ENCODE measurements around the gene EXOSC3.
A peak's percentile ranks its signal among the peaks of the same experiment; 100 is the strongest.
"Not testable (repeated sequence)": the region's sequence is repeated elsewhere in the genome, so short reads cannot be mapped to it uniquely, and the experiment has no call there.

The EXOSC3 gene

DNA sequence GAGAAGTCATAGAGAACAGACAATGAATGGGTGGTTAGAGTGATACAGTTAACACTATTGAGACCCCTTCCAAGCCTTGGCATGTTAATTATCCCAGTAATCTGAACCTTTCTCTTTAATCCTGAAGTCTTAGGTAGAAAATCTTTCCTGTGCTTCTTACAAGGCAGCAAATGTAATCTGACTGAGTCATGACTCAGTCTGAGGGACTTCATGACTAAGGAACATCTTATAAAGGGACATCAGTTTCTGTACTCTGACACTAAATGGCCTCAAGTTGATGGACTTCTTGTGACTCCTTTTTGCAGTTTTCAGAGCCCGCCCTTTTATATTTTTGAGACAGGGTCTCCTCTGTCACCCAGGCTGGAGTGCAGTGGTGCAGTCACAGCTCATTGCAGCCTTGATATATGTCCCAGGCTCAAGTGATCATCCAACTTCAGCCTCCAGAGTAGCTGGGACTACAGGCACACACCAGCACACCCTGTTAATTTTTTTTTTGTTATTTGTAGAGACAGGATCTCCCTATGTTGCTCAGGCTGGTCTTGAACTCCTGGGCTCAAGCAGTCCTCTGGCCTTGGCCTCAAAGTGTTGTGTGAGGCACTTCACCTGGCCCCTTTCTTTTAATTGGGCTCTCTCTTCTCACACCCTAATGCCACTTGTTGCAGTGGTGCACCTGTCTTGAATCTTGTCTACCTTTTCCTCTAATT is 9.5 kb downstream of the EXOSC3 start:
- no peak for DNase-seq (ENCODE audit: low read depth)

- no peak for DNase-seq (ENCODE audit: low read depth)
Measured at GRCh38 chr9:37769995-37770394, 14.9 kb downstream of the EXOSC3 start.

DNA sequence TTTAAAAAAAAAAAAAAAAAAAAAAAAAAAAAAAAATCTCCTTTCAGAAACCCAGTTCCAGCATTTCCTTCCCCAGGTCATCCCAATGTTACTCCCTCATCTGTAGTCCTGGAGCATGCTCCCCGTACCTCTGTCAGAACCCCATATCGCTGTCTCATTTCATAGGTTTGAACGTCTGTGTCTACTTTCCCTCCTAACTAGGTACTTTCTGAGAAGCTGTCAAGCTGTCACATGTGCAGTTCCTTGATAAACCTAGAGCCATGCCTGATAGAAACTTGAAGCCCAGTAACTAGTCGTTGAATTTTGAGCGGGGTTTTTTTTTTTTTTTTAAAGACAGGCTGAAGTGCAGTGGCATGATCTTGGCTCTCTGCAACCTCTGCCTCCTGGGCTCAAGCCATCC is 15.6 kb downstream of the EXOSC3 start:
- DNase-seq (ENCODE audit: low read depth): no peak

GRCh38 chr9:37765263-37765662 is 19.6 kb downstream of the EXOSC3 start:
- DNase-seq (ENCODE audit: low read depth): not testable (repeated sequence)

- no peak for DNase-seq (ENCODE audit: low read depth)
Measured at GRCh38 chr9:37761511-37761910, 23.4 kb downstream of the EXOSC3 start.

GRCh38 chr9:37760416-37761161 is 24.3 kb downstream of the EXOSC3 start:
- no peak for DNase-seq (ENCODE audit: low read depth)

DNA sequence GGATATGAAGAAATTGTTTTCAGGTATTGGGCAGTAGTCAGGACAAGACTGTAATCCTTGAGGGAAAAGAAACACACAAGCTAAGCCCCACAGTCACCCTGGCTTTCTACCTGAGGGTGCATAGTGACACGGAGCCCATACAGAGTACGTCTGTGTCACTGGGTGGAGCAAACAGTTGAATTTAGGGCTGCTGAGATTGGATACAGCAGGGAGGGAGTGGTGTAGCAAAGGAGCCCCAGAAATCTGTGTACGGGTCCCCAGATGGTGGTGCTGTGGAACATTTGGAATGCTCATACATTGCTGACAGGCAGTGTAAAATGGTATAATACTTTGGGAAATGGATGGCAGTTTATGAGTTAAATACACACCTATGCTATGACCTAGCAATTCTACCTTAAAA is 26.1 kb downstream of the EXOSC3 start:
- DNase-seq (ENCODE audit: low read depth): no peak

GRCh38 chr9:37753489-37754190 is 31.2 kb downstream of the EXOSC3 start, which contains the start of gene TRMT10B:
TSS of gene TRMT10B (plus strand) at chr9:37753805. CDS start at chr9:37761932, 8,127 bp downstream.
- peak; percentile 64 for DNase-seq (ENCODE audit: low read depth)

GRCh38 chr9:37752642-37753488 is 32.0 kb downstream of the EXOSC3 start:
- no peak for DNase-seq (ENCODE audit: low read depth)

DNA sequence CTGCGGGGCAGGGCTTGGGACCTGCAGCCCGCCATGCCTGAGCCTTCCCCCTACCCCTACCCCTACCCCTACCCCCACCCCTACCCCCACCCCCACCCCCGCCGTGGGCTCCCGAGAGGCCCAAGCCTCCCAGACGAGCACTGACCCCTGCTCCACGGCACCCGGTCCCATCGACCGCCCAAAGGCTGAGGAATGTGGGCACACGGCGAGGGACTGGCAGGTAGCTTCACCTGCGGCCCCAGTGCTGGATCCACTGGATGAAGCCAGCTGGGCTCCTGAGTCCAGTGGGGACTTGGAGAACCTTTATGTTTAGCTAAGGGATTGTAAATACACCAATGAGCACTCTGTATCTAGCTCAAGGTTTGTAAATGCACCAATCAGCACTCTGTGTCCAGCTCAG is 32.8 kb downstream of the EXOSC3 start:
- not testable (repeated sequence) for DNase-seq (ENCODE audit: low read depth)

DNA sequence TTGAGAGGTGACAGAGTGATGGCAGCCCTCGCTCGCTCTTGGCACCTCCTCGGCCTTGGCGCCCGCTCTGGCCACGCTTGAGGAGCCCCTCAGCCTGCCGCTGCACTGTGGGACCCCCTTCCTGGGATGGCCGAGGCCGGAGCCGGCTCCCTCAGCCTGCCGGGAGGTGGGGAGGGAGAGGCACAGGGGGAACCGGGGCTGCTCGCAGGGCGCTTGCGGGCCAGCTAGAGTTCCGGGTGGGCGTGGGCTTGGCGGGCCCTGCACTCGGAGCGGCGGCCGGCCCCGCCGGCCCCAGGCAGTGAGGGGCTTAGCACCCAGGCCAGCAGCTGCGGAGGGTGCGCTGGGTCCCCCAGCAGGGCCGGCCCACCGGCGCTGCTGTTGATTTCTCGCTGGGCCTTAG is 33.2 kb downstream of the EXOSC3 start:
- DNase-seq (ENCODE audit: low read depth): not testable (repeated sequence)

- no peak for DNase-seq (ENCODE audit: low read depth)
Measured at GRCh38 chr9:37751186-37751585, 33.7 kb downstream of the EXOSC3 start.

GRCh38 chr9:37749129-37749528 is 35.7 kb downstream of the EXOSC3 start:
- no peak for DNase-seq (ENCODE audit: low read depth)

DNA sequence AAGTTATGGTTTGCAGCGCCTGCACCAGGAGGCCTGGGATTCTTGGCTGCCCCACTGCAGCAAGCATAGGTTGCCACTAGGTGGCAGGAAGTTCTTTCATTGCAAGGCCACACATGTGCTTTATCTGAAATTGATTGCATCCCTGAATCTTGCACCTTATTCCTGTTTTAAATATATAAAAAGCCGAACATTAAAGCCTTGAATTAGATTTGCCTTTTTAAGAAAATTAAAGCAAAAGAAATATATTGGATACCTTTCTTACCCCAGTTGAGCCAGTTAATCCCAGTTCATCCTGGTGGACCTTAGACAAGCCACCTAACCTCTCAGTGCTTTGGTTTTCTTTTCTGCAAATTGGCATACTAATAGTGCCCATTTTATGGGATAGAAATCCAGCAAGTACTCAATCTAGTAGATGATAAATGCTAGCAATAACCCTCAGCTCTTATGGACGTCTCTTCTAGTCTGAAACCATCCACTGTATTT is 37.6 kb downstream of the EXOSC3 start:
- DNase-seq (ENCODE audit: low read depth): peak; percentile 50

- DNase-seq (ENCODE audit: low read depth): no peak
Measured at GRCh38 chr9:37746448-37747270, 38.2 kb downstream of the EXOSC3 start.

GRCh38 chr9:37745970-37746369 is 38.9 kb downstream of the EXOSC3 start:
- no peak for DNase-seq (ENCODE audit: low read depth)

DNA sequence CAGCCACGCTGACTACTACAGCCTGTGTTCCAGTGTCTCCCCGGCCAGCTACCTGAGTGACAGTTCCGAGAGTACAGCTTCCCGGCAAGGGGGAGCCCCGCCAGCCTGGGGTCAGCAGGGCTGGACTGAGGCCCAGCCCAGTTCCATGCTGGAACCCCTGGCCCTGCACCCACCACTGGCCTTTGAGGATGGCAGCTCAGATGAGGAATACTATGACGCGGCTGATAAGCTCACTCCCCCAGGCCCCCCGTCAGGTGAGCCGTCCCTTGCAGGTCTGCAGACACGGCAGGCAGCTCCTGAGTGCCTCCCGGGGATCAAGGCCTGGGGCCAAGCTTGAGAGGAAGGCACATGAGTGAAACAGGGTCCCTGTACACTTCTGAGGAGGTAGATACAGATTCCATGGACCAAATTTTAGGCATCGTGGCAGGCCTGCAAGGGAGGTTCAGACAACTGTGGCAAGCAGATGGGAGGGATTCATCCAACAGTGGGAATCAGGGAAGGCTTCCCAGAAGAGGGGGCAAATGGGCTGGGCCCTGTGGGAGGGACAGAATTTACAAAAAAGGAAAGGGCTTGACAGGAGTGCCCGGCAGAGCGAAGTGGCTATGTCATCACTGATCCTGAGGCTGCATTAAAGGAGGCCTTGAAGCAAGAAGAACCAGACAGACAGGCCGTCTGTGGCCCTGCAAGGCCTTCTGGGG is 44.1 kb downstream of the EXOSC3 start:
- no peak for DNase-seq (ENCODE audit: low read depth)

- DNase-seq (ENCODE audit: low read depth): no peak
Measured at GRCh38 chr9:37740128-37740527, 44.7 kb downstream of the EXOSC3 start.

DNA sequence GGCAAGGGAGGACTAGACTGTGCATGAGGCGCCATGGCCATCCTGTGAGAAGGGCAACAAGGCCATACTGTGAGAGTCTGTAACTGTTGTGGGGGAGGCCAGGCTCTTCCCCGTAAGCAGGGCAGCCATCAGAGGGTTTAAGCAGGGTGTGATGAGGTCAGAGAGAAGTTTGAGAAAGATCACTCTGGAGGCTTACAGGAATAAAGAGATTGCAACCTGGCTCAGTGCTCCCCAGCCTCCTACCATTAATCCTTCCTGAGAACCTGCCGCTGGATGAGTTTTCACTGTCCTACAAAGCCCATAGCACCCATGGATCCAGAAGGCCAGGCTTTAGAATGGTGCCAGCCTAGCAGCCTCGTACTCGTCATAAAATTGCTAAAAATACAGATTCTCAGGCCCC is 45.6 kb downstream of the EXOSC3 start:
- no peak for DNase-seq (ENCODE audit: low read depth)

- no peak for DNase-seq (ENCODE audit: low read depth)
Measured at GRCh38 chr9:37732952-37733351, 51.9 kb downstream of the EXOSC3 start.
